Progenitor cell of endocrine pancreas (in vitro differentiated cells): ENCODE data around the gene NCAM2. TPM values are rescaled to one million over a fixed set of nuclear protein-coding genes. Genes with fewer than 3 reads are reported as not detected.

ENCODE experiments used
- DNase-seq: peaks from one replicate; pipeline ENCODE4 v3.0.0; 2021; ENCODE audit warnings: low spot score; ENCODE audit not compliant: unreplicated experiment
- H3K27ac Mint-ChIP-seq: 2 replicates; pipeline ENCODE4 v1.8.0; 2021; ENCODE audit warnings: mild to moderate bottlenecking, moderate library complexity, mixed read lengths
- H3K27me3 Mint-ChIP-seq: 2 replicates; pipeline ENCODE4 v1.8.0; 2021; ENCODE audit warnings: mixed read lengths
- H3K36me3 Mint-ChIP-seq: 2 replicates; pipeline ENCODE4 v1.8.0; 2022; ENCODE audit warnings: mixed read lengths; ENCODE audit not compliant: insufficient read depth
- H3K4me1 Mint-ChIP-seq: 2 replicates; pipeline ENCODE4 v1.8.0; 2021; ENCODE audit warnings: low read depth, mixed read lengths
- H3K4me3 Mint-ChIP-seq: 2 replicates; pipeline ENCODE4 v1.8.0; 2021; ENCODE audit warnings: low read depth, mild to moderate bottlenecking, moderate library complexity, mixed read lengths
- H3K9me3 Mint-ChIP-seq: 2 replicates; pipeline ENCODE4 v1.8.0; 2021; ENCODE audit warnings: low read depth, mixed read lengths
- total RNA-seq: library from RNA; stranded (reverse); gene quantifications from 2 replicates; pipeline ENCODE4 v1.2.1, GENCODE V29; 2021
- TF ChIP-seq, protein P1 (sequence below): fragments of 200-600 bp; sonication (generic); IDR thresholded peaks from one replicate; pipeline ENCODE4 v1.5.0; 2021; ENCODE audit warnings: antibody characterized with exemption, mild to moderate bottlenecking; ENCODE audit not compliant: unreplicated experiment

The NCAM2 gene
- total RNA-seq, 1 donor from 2014 or later: 0.60 TPM

DNA sequence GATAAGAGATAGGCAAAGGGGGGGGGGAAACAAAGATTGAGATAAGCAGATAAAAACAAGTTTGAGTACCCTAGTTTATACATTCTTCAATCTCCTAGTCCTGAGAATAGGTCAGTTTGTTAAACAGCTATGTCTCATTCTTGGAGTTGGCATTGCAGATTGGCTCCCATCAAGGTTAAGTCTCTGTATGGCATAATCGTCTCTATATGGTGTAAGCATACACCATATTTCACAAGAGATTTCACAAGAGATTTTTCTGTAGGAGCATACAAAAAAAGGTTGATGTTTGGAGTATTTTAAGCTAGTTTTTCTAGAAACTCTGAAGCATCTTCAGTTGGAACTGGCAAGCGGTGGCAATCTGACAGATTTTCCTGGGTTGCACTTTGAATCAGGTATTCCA, 35.8 kb downstream of the NCAM2 start:
- TF ChIP-seq, protein P1, sequence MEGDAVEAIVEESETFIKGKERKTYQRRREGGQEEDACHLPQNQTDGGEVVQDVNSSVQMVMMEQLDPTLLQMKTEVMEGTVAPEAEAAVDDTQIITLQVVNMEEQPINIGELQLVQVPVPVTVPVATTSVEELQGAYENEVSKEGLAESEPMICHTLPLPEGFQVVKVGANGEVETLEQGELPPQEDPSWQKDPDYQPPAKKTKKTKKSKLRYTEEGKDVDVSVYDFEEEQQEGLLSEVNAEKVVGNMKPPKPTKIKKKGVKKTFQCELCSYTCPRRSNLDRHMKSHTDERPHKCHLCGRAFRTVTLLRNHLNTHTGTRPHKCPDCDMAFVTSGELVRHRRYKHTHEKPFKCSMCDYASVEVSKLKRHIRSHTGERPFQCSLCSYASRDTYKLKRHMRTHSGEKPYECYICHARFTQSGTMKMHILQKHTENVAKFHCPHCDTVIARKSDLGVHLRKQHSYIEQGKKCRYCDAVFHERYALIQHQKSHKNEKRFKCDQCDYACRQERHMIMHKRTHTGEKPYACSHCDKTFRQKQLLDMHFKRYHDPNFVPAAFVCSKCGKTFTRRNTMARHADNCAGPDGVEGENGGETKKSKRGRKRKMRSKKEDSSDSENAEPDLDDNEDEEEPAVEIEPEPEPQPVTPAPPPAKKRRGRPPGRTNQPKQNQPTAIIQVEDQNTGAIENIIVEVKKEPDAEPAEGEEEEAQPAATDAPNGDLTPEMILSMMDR: no peak
- Mint-ChIP-seq H3K36me3 (no peaks in the 10 kb centered on the region), H3K4me1 (no peaks in the 10 kb centered on the region), H3K4me3 (no peak overlapping the region), H3K9me3 (no peaks in the 10 kb centered on the region), H3K27me3 (no peaks in the 10 kb centered on the region), H3K27ac (no peak overlapping the region)
- DNase-seq: no peak

GRCh38 chr21:21039624-21040170, 41.5 kb downstream of the NCAM2 start:
- no peak for DNase-seq
- Mint-ChIP-seq H3K4me3 (no peak overlapping the region), H3K27ac (no peak overlapping the region), H3K27me3 (no peaks in the 10 kb centered on the region), H3K9me3 (no peaks in the 10 kb centered on the region), H3K36me3 (no peaks in the 10 kb centered on the region), H3K4me1 (no peaks in the 10 kb centered on the region)
- TF ChIP-seq, protein P1: no peak

DNA sequence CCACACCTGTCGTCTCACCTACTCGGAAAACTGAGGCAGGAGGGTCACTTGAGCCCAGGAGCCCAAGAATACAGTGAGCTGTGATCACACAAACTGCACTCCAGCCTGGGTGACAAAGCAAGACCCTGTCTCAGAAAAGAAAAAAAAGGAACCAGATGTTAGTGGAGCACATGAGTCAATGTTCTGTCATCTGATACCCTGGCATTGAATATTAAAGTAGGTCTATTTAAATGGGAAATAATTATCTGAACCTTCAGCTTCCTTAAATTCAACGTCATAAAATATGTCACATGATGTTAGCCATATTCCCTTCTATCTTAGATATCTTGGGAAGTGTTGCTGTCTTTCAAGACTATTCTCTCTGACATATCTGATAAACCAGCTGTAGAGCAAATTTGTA, 47.3 kb downstream of the NCAM2 start:
- H3K4me1 Mint-ChIP-seq: peaks cover 16% of the 10 kb centered on the region
- no peak overlapping the region for H3K4me3 Mint-ChIP-seq
- no peak overlapping the region for H3K27ac Mint-ChIP-seq
- H3K27me3 Mint-ChIP-seq: no peaks in the 10 kb centered on the region
- H3K36me3 Mint-ChIP-seq: no peaks in the 10 kb centered on the region
- no peak for DNase-seq
- TF ChIP-seq, protein P1: no peak
- no peaks in the 10 kb centered on the region for H3K9me3 Mint-ChIP-seq

DNA sequence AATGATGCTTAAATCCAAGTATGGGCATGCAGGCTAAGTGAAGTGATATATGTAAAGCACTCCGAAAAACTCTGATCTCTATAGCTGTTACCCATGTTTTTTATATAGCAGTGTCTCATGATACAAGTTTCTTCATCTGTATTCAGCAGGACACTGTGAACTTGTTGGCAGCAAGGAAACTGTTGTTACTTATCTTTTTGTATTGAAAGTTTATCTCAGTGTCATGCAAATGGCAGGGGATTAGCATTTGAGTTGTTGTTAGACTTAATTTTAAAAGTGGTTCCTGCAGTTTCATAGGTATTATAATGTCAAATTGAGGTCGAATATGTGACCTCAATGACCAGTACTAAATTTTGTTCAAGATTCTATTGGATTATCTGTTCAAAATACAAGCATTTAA, 47.9 kb downstream of the NCAM2 start:
- Mint-ChIP-seq H3K4me3 (no peak overlapping the region), H3K27ac (no peak overlapping the region), H3K36me3 (no peaks in the 10 kb centered on the region), H3K9me3 (no peaks in the 10 kb centered on the region), H3K4me1 (peaks cover 16% of the 10 kb centered on the region), H3K27me3 (no peaks in the 10 kb centered on the region)
- TF ChIP-seq, protein P1: no peak
- DNase-seq: no peak

DNA sequence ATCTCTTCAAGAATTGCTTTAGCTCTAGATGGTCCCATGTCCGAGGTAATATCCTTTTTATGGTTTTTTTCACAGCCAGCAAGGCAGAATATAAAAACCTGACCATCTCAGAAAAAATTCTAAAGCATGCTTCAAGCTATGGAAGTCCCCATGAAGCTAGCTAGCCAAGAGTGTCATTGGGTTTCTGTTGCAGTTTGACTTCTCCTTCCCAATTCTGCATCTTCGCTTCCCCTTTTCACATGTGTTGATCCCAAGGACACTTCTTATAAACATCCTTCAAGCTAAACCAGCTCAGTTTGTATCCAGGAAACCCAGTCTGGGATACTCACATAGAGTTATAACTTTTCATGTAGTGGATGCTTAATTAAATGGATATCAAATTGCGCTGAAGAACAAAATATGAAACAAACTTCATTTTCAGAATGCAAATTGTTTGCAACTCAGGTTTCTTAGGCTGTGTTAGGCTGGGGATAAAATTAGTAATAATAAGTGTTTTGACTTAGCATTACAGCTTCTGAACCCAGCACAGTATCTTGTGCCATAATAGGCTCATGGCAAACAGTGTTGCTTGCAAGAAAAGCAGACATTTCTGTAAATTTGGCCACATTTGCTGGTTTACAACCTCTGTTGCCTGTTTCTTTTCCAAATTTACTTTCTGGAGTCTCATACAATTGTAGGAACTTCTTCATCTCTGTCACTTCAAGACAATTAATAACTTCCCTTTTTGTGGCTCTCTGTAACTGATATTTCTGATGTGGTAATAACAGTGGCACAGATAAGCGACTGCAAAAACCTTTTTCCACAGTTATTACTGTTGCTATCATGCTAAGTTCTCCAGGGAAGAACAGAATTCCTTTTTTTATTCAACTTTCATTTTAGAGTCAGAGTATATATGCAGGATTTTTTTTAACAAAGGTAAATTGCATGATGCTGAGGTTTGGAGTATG, 53.2 kb downstream of the NCAM2 start:
- Mint-ChIP-seq H3K4me3 (no peak overlapping the region), H3K27me3 (no peaks in the 10 kb centered on the region), H3K36me3 (no peaks in the 10 kb centered on the region), H3K9me3 (no peaks in the 10 kb centered on the region), H3K4me1 (peaks cover 16% of the 10 kb centered on the region), H3K27ac (no peak overlapping the region)
- TF ChIP-seq, protein P1: no peak
- DNase-seq: no peak
